GM21576 (cell line): ENCODE data around the gene AMBP.

Source experiments
- ATAC-seq: cut with Tn5 transposase; IDR thresholded peaks from one replicate; pipeline ENCODE4 v1.9.1; 2021; ENCODE audit warnings: mild to moderate bottlenecking, moderate library complexity; ENCODE audit not compliant: unreplicated experiment

Gene AMBP

DNA sequence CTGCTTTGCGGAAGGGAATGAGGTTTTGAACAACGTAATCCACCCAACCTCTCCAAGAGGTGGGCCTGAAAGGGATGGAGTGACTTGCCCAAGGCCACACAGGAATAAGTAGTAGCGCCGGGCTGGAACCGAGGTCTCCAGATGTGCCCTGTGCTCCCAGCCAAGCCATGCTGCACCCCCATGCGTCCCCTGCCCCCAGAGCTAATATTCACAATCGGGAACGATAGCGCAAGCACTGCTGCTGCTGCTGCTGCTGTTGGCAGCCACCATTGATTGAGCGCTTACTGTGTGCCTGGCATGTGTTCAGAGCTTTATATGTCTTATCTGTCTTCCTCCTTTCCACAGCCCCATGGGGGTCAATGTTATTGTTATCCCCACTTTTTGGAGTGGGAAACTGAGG is 43.9 kb downstream of the AMBP start:
- ATAC-seq, result no peak

DNA sequence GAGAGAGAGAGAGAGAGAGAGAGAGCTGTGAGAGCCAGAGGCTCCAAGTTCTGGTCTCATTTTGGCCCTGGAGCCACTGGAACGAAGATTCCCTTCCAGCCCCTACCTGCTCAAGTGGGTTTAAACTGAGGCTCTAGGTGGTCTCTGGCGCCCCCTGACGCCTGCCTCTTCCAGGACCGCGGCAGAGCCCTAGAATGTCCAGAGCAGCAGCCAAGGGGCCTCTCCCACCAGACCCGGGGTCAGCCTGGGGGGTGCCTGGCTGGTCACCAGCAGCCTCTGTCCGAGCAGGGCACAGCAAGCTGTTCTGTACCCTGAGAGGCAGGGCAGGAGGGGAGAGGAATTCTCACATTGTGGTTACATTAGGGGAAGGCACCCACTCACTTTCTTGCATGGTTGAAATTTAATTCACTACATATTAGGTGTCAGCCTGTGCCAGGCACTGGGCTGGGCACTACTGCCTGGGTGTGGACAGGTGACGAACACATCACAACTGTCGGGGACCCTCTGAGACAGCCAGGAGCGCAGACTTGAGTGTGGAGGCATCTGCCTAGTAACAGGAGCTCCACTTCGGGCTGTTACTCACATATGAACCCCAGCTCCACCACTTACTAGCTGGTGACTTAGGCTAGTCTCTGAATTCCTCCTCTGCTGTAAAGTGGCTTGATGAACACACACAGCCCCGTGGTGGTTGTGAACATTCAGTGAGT is 44.5 kb downstream of the AMBP start:
- no peak for ATAC-seq

DNA sequence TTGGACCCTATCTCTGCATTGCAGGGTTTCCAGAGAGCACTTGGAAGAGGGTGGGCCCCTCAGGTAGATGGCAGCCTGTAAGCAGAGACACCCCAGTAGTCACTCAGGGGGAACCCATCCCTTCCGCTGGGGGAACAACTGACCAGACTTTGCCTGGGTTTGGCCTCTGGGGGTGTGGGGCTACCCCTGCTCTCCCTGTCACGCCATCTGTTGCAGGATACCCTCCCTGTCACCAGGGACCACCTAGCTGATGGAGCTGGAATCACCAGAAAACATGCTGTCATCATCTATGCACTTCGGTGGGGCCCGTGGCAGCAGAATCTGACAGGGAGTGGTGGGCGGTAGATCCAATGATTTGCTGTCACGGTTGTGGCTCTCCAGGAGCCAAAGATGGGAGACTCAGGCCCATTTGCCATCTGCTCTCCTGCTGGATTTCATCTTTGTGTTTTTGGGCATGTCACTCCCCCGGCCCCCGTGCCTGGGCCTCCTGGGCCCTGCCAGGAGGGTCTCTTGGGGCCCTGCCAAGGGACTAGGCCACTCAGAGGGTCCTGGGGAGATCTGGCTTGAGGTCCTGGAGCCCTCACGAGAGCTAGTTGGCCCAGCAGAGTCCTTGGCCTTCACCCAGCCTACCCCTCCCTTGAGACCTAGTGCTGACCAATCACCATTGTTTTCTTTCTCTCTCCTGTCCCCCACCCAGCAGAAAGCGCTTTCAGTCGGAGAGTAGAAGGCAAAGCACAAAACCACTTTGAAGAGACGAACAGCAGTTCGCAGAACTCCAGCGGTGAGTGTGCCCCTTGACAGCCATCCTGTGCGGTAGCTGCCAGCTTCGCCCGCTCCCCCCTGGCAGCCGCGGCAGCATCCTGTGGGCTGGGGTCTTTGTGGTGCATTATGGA is 45.9 kb downstream of the AMBP start:
- ATAC-seq, result no peak

DNA sequence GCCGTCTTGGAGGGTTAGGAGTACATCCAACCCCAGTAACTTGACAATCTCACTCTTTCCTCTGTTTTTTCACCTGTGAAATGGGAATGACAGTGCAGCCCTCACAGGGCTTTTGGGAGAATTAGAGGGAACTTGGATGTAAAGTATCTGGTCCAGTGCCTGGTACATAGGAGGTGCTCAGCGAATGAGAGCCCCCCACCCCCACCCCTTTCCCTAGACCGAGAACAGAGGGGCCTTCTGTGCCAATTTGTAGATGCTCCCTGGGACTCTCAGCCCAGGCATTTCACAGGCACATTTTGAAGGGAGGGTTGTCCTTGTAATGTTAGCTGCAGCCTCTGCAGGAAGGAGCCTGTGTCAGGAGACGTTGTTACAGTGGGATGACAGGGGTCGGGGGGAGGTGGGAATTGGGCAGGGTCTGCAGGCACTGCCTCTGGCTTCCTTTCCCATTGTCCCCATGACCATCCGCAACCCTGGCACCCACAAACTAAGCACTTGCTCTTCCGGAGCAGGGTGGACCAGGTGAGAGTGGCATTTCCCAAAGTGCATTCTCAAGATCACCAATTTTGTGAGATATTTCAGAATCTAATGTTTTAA is 47.0 kb downstream of the AMBP start:
- ATAC-seq, result no peak

DNA sequence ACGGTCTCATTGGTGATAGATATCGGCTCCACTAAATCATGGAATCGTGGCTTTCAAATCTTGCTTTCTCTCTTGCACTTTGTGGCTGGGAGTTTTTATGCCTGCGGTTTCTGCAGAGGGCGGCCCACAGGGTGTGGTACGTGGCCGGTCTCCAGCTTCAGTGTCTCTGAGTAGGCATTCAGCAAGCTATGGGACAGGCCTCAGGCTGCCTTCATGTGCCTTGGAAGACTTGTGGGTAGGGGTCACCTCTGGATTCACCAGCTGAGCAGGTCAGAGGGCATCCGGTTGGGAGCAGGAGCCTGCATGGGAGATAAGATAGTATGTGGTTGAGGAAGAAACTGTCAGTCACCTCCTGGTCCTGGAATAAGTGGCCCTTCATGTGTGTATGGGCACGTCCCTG is 47.7 kb downstream of the AMBP start:
- no peak for ATAC-seq

DNA sequence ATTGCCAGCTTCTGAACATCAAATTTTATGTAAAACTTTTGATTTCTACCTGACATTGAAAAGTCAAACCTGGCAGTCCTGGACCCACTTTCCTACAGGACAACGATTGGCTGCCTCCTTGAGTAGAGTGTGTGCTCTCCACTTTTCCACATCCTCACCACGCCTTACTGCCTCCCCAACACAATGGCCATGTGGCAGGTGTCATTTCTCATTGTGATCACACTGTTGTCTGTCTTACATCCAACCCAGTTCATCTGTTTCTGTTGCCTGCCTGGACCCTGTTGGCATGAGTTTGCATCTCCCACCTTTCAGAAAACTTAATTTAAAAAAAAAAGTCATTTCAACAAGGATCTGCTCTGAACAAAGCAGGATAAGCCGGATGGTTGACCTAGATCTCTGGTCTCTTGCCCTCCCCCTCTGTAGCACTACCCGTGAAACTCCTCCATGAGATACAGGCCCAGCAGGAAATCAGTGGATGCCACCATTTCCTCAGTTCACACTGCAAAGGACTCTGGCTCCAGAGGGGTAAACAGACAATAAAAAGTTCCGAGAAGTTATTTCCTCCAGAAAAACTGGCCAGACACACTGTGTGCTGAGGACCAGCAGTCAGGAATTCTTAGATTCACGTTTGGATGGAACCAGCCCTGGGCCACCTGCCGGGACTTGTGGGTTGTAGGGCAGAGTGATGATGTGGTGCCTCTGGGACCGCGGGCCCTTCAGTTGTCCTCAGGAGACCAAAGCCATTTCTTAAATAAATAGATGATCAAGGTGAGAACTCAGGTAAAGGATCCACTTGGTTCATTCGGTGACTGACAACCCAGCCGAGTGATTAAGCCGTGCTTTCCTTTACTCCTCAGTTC is 48.6 kb downstream of the AMBP start:
- ATAC-seq, result no peak

DNA sequence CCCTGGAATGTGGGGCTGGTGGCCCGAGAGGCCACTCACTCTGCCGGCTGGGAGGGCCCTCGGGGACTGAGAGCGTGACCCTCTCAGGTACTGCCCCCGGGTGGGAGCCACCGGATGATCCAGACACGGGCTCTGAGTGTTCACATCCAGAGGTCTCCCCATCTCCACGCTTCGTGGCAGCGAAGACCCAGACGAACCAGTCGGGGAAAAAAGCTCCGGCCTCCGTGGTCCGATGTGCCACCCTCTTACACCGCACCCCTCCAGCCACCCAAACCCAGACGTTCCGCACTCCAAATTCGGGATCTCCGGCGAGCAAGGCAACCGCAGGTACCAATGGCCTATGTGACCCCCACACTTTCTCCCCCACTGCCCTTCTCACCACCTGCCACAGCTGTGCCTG is 49.5 kb downstream of the AMBP start:
- ATAC-seq, result no peak

DNA sequence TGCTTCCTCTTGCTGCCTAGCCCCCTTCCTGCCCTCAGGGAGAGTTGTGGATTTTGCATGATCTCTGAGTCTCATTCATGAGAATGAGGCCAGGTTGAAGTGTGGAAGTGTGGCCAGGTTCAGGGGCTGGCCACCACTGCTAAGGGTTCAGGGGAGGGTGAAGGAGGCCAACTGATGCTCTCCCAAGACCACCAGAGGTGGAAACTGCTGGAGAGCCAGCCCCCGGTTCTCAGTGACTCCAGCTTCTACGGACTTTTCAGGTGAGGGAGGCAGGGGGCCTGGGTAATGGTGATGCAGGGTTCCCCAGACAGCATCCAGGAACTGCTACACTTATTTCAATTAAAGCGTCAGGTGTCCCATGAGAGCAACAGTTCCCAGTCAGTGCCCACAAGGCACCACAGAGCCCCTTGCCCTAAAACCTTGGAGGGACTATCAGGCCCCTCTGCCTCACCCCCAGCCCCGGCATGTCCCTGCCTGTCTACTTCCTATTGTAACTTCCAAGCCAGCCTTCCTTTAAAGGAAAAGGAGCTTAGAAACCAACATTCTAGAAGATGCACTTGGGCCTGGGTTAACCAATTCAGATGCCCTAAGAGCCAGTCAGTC is 50.1 kb downstream of the AMBP start:
- ATAC-seq, result no peak

DNA sequence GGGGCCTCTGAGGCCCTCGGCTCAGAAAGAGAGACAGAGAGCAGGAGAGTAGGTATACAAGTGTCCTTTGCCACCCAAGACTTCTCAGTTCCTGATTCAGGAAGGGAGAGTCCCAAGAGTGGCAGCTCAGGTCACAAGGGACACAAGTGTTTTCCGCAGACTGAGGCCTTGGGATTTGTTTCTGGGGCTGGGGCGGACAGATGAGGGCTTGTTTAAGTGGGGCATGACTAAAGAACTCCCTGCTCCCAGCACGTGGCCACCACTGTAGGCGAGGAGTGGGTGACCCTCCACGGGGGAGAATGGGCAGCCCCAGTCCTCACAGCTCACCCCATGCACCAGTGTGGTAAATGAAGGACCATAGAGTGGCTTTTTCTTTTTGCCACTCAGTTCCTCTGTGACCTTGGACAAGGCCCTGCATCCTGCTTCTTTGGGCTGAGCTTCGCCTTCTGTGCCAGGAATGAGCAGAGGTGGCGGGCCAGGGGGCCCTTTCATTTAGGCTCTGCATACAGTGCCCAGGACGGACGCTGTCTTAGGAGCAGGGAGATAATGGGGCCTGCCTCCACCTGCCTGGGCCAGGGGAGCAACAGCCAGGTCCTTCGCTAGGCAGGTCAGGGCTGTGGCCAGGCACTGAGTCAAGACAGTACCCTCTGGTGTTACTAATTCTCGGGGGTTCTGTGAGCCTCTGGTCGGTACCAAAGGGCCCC is 50.8 kb downstream of the AMBP start:
- no peak for ATAC-seq

DNA sequence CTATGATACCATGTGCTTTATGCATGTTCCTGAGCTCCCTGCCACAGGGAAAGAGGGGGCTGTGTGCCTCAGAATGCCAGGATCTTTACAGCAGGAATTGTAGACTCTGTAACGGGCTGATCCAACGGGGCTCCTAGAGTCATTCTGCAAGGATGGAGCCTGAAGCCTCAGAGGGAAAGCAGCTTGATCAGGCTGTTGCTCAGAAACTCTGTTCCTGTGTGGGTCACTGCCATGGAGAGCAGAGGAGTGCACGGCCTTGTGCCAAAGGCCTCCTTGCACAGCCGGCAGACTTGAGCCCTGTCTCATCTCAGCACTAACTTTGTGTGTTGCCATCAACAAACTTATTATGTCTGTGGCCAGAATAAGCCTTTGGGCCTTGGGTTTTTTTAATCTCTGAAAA is 51.8 kb downstream of the AMBP start:
- ATAC-seq, result no peak

DNA sequence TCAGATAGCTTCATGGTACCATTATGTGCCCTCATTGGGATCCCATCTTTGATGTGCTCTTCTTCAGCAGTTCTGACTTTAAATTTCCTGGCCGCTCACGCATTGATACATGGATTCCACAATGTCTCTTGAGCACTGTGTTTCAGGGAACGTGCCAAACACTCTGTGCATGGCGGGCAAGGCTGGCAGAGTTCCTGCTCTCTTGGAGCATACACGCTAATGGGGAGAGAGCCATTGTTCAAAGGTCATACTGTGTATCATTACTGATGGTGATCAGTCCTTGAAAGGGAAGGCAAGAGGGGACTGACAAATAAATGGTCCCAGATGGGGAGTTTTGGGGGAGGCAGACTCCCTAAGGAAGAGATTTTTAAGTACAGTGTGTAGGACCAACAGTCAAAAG is 52.3 kb downstream of the AMBP start:
- ATAC-seq, result no peak

DNA sequence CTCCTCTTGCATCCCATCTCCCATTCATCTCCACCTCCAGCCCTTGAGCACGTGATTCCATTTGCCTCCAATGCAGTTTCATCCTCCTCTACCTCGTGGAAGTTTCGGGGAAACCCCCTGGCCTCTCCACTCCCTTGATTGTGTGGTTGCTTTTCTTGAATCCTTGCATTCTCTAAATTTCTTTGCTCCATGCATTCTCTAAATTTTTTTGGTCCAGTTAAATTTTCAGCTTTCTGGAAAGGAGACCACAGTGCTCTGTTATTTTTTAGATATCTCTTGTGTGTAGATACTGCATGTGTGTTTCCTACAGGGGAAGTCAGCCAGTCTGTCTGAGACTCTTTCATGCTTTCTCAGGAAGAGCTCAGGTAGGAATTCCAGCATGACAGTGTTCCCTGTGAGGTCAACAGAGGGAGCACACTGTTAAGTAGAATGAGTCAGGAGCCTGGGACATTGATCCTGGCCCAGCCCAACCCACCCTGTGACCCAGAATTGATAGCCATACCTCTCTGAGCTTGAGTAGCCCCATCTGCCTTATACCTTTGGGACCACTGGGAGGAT is 52.8 kb downstream of the AMBP start:
- no peak for ATAC-seq

DNA sequence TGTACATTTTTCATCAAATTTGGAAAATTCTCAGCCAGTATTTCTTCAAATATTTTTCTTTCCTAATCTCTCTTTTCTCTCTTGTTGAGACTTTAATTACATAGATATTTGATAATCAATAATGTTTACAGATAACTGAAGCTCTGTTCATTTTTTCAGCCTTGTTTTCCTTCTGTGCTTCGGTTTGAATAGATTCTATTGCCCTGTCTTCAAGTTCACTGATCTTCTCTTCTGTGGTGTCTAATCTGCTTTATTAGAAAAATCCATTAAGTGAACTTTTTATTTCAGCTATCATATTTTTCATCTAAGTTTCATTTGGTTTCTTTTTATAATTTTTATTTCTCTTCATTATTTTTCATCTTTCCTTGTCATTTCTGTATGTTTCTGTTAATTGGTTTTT is 54.1 kb downstream of the AMBP start:
- no peak for ATAC-seq

DNA sequence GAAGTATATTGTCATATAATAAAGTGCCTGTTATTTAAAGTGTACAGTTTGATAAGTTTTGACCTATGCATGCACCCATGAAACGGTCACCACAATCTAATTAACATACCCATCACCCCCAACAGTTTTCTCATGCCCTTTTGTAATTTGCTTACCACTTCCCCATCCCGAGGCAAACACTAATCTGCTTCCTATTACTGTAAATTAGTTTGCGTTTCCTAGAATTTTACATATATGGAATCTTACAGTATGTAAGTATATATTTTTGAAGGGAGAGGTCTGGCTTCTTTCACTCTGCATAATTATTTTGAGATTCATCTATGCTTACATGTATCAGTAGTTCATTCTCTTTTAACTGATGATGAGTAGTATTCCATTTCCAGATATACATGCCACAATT is 56.5 kb downstream of the AMBP start:
- ATAC-seq, result no peak

DNA sequence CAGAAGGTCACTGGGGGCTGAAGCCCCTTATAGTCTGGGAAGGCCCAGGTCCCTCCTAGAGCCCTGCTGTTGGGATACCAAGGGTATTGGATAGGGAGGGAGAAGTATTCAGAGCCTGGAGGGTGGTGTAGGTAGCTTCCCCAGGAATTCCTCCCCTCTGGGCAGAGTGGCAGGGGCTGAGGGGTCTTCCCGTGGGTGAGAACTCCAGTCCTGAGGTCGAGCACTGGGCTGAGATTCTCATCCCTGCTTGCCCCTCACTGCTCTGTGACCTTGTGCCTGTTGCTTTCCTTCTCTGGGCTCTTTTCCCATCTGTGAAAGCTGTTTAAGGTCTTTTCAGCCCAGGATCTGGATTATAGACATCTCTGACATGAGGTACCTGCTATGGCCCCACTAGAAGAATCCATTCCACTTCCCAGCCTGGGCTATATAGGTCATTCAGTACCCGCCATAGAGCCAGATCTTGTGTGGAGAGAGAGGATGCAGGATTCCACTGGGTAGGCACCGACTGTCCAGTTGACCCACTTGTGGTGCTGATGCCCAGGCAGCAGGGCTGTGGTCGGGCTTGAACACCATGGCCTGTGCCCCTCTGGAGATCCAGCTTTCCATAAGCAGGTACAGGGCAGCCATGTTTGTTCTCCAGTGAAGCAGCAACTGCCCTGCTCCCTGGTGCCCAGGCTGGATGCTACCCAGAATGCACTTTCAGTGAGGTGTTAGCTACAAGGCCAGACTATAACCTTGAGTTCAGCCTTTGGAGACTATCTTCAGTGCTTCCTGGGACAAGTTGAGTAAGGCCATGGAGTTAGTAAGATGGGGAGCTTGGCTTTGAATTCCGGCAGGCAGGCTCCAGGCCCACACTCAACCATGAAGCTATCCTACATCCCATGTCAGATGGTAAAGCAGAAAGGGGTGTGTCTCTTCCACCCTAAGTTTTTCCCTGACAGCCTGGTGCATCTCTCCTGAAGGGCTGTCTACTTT is 60.1 kb downstream of the AMBP start:
- ATAC-seq, result no peak

DNA sequence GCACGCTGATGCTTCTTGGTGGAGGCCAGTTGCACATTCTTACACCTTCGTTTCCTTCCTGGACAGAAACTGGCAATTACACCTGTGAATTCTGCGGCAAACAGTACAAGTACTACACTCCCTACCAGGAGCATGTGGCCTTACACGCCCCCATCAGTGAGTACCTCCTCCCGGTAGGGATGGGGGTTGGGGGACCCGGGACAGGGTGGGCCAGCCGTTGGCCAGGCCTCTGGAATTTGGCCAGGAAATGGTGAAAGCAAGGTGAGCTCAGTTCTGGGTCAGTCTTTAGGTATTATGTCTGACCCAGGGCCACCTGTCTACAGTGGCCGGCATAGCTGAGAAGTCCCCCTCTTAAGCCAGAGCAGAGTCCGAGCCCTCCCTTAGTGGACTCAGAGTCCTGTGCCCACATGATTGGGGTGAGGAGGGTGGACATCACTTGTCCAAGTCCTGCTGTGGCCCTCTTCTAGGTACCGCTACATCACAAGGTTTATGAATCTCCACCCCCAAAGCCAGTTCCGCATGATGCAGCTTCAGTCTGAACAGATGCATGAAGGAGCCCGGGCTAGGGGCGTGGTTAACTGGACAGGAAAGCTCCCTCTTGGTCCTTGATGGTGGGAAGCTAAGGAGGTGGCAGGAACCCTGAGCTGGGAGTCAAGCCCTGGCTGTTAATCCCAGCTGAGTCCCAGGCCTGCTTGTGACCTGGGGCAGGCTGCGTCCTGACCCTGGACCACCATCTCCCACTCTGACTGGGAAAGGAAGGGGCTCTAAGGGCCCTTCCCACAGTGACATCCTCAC is 61.3 kb downstream of the AMBP start:
- no peak for ATAC-seq

DNA sequence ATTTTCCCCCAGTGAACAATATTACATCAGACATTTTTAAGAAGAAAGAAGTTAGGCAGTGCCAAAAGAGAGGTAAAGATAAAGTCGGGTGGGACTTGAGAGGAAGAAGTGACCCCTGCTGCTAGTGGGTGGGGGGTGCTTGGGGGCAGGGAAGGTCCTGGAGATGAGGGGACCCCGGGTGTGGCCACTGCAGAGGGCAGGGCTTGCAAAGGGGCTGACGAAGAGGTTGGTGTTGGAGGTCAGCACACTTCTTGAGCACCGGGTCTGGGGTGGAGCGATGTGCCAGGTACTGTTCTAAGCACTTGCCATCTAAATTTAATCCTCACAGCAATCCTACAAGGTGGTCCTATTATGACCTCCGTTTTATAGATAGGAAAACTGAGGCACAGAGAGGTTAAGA is 62.0 kb downstream of the AMBP start:
- ATAC-seq, result no peak

DNA sequence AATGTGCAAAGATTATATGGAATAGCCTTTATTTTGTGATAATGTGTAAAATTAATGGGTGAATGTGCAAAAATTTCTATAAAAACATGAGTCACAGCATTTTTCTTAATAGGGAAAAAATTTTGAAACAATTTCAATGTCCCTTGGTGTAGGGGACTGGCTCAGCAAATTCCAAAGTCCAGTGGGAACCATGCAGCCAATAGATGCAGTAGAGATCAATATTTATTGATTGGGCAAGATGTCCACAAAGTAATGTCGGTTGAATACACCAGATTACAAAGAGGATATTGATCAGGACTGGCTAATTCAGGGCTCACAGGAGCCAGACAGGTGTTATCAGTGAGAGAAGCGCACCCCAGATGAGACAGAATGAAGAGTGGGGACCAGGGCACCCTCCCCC is 62.5 kb downstream of the AMBP start:
- ATAC-seq, result no peak
